Activated naive CD4-positive, alpha-beta T cell treated with anti-CD3 and anti-CD28 coated beads for 36 hours (primary cell): Measurements from ENCODE around the gene HLA-DRB1. TPM values are rescaled to one million over a fixed set of nuclear protein-coding genes. Genes with fewer than 3 reads are reported as not detected.

Source experiments
- CTCF ChIA-PET: fragments of 350-600 bp; sonication (Branson Sonifier 250); formaldehyde crosslinking; loops from one replicate; lab custom pipeline; 2021; ENCODE audit warnings: antibody characterized with exemption; lab: Charles Lee
- DNase-seq: peaks from one replicate; pipeline ENCODE4 v3.0.0-alpha.2; 2020
- H3K27ac Mint-ChIP-seq: one replicate; pipeline ENCODE4 v1.8.0; 2021; ENCODE audit warnings: mild to moderate bottlenecking, mixed read lengths
- H3K27me3 Mint-ChIP-seq: one replicate; pipeline ENCODE4 v1.8.0; 2021; ENCODE audit warnings: low read depth, mixed read lengths
- H3K36me3 Mint-ChIP-seq: one replicate; pipeline ENCODE4 v1.8.0; 2021; ENCODE audit warnings: low read depth, mixed read lengths
- H3K4me1 Mint-ChIP-seq: one replicate; pipeline ENCODE4 v1.8.0; 2021; ENCODE audit warnings: low read depth, mixed read lengths
- H3K4me3 Mint-ChIP-seq: one replicate; pipeline ENCODE4 v1.8.0; 2021; ENCODE audit warnings: mild to moderate bottlenecking, moderate library complexity, mixed read lengths
- H3K9me3 Mint-ChIP-seq: one replicate; pipeline ENCODE4 v1.8.0; 2021; ENCODE audit warnings: mixed read lengths
- intact Hi-C: fragments of 100-400 bp; cut with micrococcal nuclease; formaldehyde crosslinking; loops from one replicate; pipeline ENCODE4 v1.15.1; 2023
- total RNA-seq, 2 experiments: library from RNA; stranded (reverse); gene quantifications; one replicate each; pipeline ENCODE4 v1.2.3, GENCODE V29; 2021

The HLA-DRB1 gene
- total RNA-seq, 2 experiments from 2014 or later: 4.1 to 4.2 TPM

- H3K4me1 Mint-ChIP-seq: peaks cover 4% of the 10 kb centered on the region
- no peak for DNase-seq
- CTCF ChIA-PET: no interaction called here
- no peak overlapping the region for H3K27ac Mint-ChIP-seq
- H3K36me3 Mint-ChIP-seq: no peaks in the 10 kb centered on the region
- H3K27me3 Mint-ChIP-seq: peaks cover 4% of the 10 kb centered on the region
- no peak overlapping the region for H3K4me3 Mint-ChIP-seq
- intact Hi-C loops: no loop called here
- H3K9me3 Mint-ChIP-seq: no peaks in the 10 kb centered on the region
Measured at GRCh38 chr6:32576250-32576649, 13.4 kb downstream of the HLA-DRB1 start.

GRCh38 chr6:32570363-32570905 is 19.2 kb downstream of the HLA-DRB1 start:
- Mint-ChIP-seq H3K27me3 (peaks cover 5% of the 10 kb centered on the region), H3K4me1 (peaks cover 3% of the 10 kb centered on the region), H3K9me3 (no peaks in the 10 kb centered on the region), H3K36me3 (no peaks in the 10 kb centered on the region), H3K27ac (no peak overlapping the region), H3K4me3 (no peak overlapping the region)
- DNase-seq: no peak
- CTCF ChIA-PET: no interaction called here
- intact Hi-C loops: loop anchor here (5.0 kb wide), 1 partner anchor 43 kb away; no protein-coding TSS in a partner anchor

GRCh38 chr6:32568561-32568960 is 21.1 kb downstream of the HLA-DRB1 start:
- peaks cover 3% of the 10 kb centered on the region for H3K4me1 Mint-ChIP-seq
- H3K27ac Mint-ChIP-seq: no peak overlapping the region
- CTCF ChIA-PET: interaction anchor here (0.6 kb wide), 1 partner anchor 176 kb away, joined by 5 read pairs; no protein-coding TSS in a partner anchor
- peaks cover 5% of the 10 kb centered on the region for H3K27me3 Mint-ChIP-seq
- no peak overlapping the region for H3K4me3 Mint-ChIP-seq
- no peaks in the 10 kb centered on the region for H3K9me3 Mint-ChIP-seq
- H3K36me3 Mint-ChIP-seq: no peaks in the 10 kb centered on the region
- intact Hi-C loops: no loop called here
- DNase-seq: no peak

- Mint-ChIP-seq H3K27ac (no peak overlapping the region), H3K4me1 (peaks cover 3% of the 10 kb centered on the region), H3K36me3 (no peaks in the 10 kb centered on the region), H3K27me3 (peaks cover 5% of the 10 kb centered on the region), H3K9me3 (no peaks in the 10 kb centered on the region), H3K4me3 (no peak overlapping the region)
- DNase-seq: no peak
- intact Hi-C loops: no loop called here
- CTCF ChIA-PET: no interaction called here
Measured at GRCh38 chr6:32566957-32567356, 22.7 kb downstream of the HLA-DRB1 start.

- Mint-ChIP-seq H3K27me3 (peaks cover 3% of the 10 kb centered on the region), H3K36me3 (no peaks in the 10 kb centered on the region)
Measured at GRCh38 chr6:32565511-32565910, 24.1 kb downstream of the HLA-DRB1 start.

GRCh38 chr6:32562940-32563339 is 26.7 kb downstream of the HLA-DRB1 start:
- DNase-seq: no peak
- Mint-ChIP-seq H3K27ac (no peak overlapping the region), H3K36me3 (no peaks in the 10 kb centered on the region), H3K9me3 (no peaks in the 10 kb centered on the region), H3K4me3 (no peak overlapping the region), H3K4me1 (no peaks in the 10 kb centered on the region), H3K27me3 (no peaks in the 10 kb centered on the region)
- intact Hi-C loops: no loop called here
- CTCF ChIA-PET: no interaction called here

More at GRCh38 chr6:32565511-32565910, 24.1 kb downstream of the HLA-DRB1 start:
- CTCF ChIA-PET: no interaction called here
- intact Hi-C loops: no loop called here
- Mint-ChIP-seq H3K4me1 (peaks cover 3% of the 10 kb centered on the region), H3K4me3 (no peak overlapping the region), H3K27ac (no peak overlapping the region), H3K9me3 (no peaks in the 10 kb centered on the region)
- DNase-seq: no peak

- H3K9me3 Mint-ChIP-seq: no peaks in the 10 kb centered on the region
- CTCF ChIA-PET: no interaction called here
- DNase-seq: no peak
- H3K36me3 Mint-ChIP-seq: no peaks in the 10 kb centered on the region
- no peak overlapping the region for H3K4me3 Mint-ChIP-seq
- no peaks in the 10 kb centered on the region for H3K4me1 Mint-ChIP-seq
- no peak overlapping the region for H3K27ac Mint-ChIP-seq
- peaks cover 2% of the 10 kb centered on the region for H3K27me3 Mint-ChIP-seq
- intact Hi-C loops: loop anchor here (1.0 kb wide), 1 partner anchor 27 kb away; no protein-coding TSS in a partner anchor
Measured at GRCh38 chr6:32559747-32560146, 29.9 kb downstream of the HLA-DRB1 start.

GRCh38 chr6:32558426-32559057 is 31.1 kb downstream of the HLA-DRB1 start:
- intact Hi-C loops: loop anchor here (1.0 kb wide), 1 partner anchor 28 kb away; no protein-coding TSS in a partner anchor
- H3K27me3 Mint-ChIP-seq: peaks cover 2% of the 10 kb centered on the region

GRCh38 chr6:32554116-32554965 is 35.3 kb downstream of the HLA-DRB1 start:
- no peaks in the 10 kb centered on the region for H3K36me3 Mint-ChIP-seq
- no peak overlapping the region for H3K4me3 Mint-ChIP-seq
- H3K27ac Mint-ChIP-seq: no peak overlapping the region
- DNase-seq: no peak
- H3K9me3 Mint-ChIP-seq: no peaks in the 10 kb centered on the region
- intact Hi-C loops: no loop called here
- no peaks in the 10 kb centered on the region for H3K4me1 Mint-ChIP-seq
- H3K27me3 Mint-ChIP-seq: peaks cover 5% of the 10 kb centered on the region
- CTCF ChIA-PET: no interaction called here

More at GRCh38 chr6:32558426-32559057, 31.1 kb downstream of the HLA-DRB1 start:
- peak; percentile 4 for DNase-seq
- Mint-ChIP-seq H3K27ac (no peak overlapping the region), H3K4me1 (no peaks in the 10 kb centered on the region), H3K4me3 (no peak overlapping the region), H3K36me3 (no peaks in the 10 kb centered on the region), H3K9me3 (no peaks in the 10 kb centered on the region)
- CTCF ChIA-PET: interaction anchor here (0.6 kb wide), 1 partner anchor 135 kb away, joined by 3 read pairs; no protein-coding TSS in a partner anchor

GRCh38 chr6:32553037-32553742 is 36.5 kb downstream of the HLA-DRB1 start:
- Mint-ChIP-seq H3K4me1 (no peaks in the 10 kb centered on the region), H3K27ac (no peak overlapping the region), H3K27me3 (peaks cover 5% of the 10 kb centered on the region), H3K4me3 (no peak overlapping the region), H3K9me3 (no peaks in the 10 kb centered on the region), H3K36me3 (no peaks in the 10 kb centered on the region)
- DNase-seq: no peak
- intact Hi-C loops: no loop called here
- CTCF ChIA-PET: no interaction called here

- no peaks in the 10 kb centered on the region for H3K4me1 Mint-ChIP-seq
- no peak for DNase-seq
- H3K36me3 Mint-ChIP-seq: no peaks in the 10 kb centered on the region
- CTCF ChIA-PET: no interaction called here
- no peak overlapping the region for H3K4me3 Mint-ChIP-seq
- intact Hi-C loops: no loop called here
- H3K27ac Mint-ChIP-seq: no peak overlapping the region
- peaks cover 3% of the 10 kb centered on the region for H3K27me3 Mint-ChIP-seq
- no peaks in the 10 kb centered on the region for H3K9me3 Mint-ChIP-seq
Measured at GRCh38 chr6:32551410-32551809, 38.2 kb downstream of the HLA-DRB1 start.

- Mint-ChIP-seq H3K36me3 (no peaks in the 10 kb centered on the region), H3K4me3 (no peak overlapping the region), H3K9me3 (no peaks in the 10 kb centered on the region), H3K27ac (no peak overlapping the region), H3K4me1 (no peaks in the 10 kb centered on the region), H3K27me3 (no peaks in the 10 kb centered on the region)
- no peak for DNase-seq
- CTCF ChIA-PET: interaction anchor here (0.7 kb wide), 1 partner anchor 107 kb away, joined by 3 read pairs; no protein-coding TSS in a partner anchor
- intact Hi-C loops: no loop called here
Measured at GRCh38 chr6:32539839-32540238, 49.8 kb downstream of the HLA-DRB1 start.
